Kidney capillary endothelial cell (primary cell): ENCODE measurements around the gene OSBP2.

Source experiments
- DNase-seq: peaks from one replicate; pipeline ENCODE4 v3.0.0-alpha.2; 2018; ENCODE audit warnings: low spot score

Gene OSBP2, protein sequence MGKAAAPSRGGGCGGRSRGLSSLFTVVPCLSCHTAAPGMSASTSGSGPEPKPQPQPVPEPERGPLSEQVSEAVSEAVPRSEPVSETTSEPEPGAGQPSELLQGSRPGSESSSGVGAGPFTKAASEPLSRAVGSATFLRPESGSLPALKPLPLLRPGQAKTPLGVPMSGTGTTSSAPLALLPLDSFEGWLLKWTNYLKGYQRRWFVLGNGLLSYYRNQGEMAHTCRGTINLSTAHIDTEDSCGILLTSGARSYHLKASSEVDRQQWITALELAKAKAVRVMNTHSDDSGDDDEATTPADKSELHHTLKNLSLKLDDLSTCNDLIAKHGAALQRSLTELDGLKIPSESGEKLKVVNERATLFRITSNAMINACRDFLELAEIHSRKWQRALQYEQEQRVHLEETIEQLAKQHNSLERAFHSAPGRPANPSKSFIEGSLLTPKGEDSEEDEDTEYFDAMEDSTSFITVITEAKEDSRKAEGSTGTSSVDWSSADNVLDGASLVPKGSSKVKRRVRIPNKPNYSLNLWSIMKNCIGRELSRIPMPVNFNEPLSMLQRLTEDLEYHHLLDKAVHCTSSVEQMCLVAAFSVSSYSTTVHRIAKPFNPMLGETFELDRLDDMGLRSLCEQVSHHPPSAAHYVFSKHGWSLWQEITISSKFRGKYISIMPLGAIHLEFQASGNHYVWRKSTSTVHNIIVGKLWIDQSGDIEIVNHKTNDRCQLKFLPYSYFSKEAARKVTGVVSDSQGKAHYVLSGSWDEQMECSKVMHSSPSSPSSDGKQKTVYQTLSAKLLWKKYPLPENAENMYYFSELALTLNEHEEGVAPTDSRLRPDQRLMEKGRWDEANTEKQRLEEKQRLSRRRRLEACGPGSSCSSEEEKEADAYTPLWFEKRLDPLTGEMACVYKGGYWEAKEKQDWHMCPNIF

DNA sequence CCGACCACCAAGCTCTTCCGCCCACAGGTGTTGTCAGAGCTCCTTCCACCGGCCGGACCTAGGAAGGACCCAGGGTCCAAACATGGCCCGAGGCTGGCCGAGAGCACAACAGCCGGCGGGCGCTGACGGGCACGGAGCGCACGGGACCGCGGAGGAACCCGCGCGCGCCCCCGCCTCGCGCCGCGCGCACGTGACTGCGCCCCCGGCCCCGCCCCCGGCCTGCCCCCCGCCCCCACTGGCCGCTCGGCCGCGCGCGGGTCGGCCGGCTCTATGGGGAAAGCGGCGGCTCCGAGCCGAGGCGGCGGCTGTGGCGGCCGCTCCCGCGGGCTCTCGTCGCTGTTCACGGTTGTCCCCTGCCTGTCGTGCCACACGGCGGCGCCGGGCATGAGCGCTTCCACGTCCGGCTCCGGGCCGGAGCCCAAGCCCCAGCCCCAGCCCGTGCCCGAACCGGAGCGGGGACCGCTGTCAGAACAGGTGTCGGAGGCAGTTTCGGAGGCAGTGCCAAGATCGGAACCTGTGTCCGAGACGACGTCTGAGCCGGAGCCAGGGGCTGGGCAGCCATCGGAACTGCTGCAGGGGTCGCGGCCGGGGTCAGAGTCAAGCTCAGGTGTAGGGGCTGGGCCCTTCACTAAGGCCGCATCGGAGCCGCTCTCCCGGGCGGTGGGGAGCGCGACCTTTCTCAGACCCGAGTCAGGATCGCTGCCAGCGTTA lies at the start of gene OSBP2:
Gene OSBP2 (plus strand): TSS at position 235 of the 711 bp plus-strand sequence. CDS start 36 bp downstream, at position 271.
- DNase-seq = no peak

DNA sequence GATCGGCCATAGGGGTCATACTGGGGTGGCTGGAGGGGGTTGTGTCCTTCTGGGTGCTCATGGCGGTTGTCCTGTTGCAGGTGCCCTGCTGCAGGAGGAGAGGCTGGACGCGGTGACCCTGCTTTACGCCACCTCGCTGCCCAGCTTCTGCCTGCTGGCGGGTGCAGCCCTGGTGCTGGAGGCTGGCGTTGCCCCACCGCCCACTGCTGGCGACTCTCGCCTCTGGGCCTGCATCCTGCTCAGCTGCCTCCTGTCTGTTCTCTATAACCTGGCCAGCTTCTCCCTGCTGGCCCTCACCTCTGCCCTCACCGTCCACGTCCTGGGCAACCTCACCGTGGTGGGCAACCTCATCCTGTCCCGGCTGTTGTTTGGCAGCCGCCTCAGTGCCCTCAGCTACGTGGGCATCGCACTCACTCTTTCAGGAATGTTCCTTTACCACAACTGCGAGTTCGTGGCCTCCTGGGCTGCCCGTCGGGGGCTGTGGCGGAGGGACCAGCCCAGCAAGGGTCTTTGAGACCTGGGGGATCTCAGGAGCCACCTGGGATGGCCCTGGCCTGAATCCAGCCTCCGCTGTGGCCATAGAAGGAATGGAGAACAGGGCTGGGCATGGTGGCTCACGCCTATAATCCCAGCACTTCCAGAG lies 48.0 kb upstream of the OSBP2 start:
- no peak for DNase-seq

DNA sequence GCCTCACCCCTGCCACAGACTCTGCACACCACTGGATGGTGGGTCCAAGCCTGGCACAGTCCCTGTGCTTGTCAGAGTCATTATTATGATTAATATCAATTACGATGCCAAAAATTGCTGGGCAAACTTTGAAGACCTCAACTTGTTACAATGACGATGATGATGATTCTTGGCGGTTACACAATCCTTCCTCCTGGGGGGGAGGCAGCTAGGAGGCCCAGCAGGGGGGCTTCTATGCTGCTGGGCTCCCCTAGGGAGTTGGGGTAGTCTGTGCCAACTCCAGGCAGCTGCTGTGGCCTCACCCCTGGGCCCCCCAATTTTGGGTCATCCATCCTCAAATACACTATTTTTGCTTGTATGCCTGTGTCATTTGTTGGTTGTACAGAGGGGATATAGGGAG lies 47.1 kb upstream of the OSBP2 start:
- no peak for DNase-seq

DNA sequence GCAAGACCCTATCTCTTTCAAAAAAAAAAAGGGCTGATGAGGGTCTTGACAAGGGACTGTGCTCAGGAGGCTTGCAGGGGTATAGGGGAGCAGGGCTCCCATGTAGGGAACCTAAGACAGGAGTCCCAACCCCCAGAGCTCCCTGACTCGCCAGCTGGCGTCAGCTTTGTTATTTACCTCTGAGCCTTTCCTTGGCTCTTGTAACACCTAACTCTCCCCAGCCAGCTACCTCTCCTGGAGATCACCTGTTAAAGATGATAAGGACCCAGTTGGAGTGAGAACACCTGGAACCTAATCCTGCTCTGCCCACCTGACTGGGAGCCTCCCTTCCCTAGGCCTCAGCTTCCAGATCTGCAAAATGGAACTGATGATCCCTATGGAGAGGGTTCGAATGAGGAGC lies 45.8 kb upstream of the OSBP2 start:
- no peak for DNase-seq

DNA sequence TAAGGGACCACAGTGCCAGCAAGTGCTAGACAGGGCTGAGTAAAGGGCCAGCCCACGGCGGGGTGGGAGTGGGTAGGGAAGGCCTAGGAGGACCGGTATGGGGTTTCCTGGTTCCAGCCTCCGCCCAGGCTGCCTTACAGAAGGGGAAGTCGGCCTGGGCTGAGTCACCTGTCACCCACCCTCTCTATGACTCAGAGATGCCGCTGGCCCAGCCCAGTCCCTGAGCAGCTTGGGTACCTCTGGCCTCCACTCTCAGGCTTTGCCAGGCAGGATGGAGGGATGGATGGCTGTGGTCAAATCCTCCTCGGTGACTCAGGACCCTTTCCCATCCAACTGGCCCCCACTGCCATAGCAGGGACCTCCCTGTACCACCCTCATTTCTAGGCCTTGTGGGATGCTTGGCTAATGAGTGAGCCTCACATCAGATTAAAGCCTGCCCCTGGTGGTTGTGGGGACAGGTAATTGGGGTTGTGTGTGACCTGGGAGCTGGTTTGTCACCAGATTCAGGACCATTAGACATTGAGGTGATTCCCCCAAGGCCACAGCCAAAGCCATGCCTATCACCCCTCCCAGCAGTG lies 45.2 kb upstream of the OSBP2 start:
- peak; percentile 89 for DNase-seq

DNA sequence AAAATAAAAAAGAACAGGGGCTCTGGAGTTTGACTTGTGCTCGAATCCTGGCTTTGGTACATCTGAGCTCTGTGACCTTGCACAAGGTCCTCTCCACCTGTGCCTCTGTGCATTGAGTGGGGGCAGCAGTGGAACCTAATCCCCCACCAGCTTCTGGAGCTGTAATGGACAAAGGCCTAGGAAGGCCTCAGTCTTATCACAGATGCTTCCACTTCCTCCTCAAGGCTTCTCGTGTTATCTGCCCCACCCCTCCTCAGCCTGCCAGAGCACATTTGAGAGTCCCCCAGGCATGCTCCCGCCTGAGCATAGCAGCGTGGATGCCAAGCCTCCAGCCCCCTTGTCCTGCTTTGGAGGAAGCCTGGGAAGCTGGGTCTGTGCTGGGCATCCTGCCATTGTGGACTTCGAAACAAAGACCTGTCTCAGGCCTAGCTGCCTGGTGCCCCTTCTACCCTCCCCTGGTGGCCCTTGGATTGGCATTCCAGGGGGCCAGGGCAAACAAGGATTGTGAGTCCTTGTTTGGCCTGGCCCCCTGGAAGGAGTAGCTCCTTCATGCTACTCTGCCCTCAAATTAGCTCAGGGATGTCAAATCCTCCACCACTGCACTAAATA lies 44.1 kb upstream of the OSBP2 start:
- DNase-seq = no peak

DNA sequence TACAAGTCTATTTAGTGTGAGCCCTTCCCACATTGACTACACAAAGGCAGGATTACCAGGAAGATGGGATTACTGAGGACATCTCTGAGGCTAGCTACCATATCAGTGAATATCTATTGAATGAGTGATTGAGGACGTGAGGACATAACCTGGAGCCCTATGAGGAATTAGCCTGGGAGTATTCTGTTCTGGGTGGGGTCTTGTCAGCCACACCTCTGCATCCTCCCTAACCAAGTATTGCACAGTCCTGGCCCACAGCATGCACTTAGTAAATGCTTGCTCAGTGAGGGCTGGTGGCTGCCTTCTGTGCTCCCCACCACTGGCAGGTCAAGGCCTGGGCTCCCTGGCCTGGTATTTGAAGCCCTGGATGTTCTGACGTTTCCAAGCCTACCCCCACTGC lies 41.8 kb upstream of the OSBP2 start:
- DNase-seq = no peak

DNA sequence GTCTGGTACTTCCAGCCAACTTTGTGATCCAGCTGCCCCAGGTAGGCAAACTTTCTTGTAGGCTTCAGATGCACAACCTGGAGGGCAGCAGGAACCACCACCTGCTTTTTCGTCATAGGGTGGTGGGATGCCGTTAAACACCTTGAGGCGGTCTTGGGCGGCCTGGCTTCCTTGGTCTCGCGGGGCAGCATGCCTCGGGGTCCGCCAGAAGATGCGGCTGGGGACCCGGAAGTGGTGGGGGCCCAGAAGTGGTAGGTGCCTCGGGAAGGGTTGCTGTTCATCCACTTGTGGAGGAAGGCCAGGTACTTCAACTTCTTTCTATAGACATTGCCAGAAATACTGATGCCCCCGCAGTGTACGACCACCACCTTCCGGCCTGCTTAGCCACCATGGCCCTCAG lies 40.3 kb upstream of the OSBP2 start:
- DNase-seq = no peak

DNA sequence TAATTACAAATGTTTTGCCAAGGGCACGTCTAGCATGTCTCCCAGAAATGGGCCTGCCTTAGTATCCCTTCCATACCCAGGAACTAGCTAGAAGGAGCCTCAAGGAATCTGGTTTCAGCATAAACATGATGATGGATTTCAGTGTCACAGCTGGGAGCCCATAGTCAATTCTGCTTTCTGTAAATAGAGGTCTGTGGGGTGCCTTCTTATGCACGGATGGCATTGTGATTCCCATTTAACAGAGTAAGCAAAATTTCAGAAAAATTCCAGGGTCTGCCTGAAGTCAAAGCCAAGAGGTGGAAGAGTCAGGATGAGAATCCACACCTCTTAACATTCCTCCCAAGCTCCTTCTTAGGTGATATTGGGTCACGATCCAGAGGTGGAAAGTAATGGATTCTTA lies 39.1 kb upstream of the OSBP2 start:
- DNase-seq = no peak

DNA sequence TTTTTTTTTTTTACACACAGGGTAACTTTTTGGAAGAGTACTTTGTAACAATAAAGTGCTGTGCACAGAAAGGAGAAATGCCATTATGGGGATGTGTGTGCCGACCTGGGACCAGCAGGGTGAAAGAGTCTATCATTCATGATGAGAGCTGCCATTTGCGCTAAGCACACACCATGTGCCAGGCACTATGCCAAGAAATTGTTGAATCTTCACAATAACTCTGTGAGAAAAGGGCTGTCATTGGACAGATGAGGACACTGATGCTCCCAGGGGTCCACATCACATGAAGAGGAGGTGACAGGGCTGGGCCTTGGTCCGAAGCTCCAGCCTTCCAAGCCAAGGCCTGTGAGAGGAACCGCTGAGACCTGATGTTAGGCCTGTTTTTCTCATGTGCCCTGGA lies 32.6 kb upstream of the OSBP2 start:
- DNase-seq = no peak

DNA sequence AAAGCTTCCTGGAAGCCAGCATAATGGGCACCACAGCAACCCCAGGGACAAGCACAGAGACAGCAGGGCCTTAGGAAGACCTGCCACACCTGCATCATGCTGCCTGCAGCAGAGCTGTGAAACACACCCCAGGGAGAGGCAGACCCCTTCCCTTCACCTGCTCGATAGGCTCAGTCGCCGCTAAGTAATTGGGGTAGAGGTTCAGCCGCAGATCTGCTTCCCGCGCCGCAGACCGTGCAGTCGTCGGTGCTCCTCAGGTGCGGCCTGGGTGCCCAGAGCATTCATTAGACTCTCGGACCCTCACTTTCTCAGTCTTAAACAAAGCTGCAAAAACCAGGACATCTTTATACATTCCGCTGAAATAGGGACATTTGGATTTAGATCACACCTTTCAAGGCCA lies 29.9 kb upstream of the OSBP2 start:
- no peak for DNase-seq

DNA sequence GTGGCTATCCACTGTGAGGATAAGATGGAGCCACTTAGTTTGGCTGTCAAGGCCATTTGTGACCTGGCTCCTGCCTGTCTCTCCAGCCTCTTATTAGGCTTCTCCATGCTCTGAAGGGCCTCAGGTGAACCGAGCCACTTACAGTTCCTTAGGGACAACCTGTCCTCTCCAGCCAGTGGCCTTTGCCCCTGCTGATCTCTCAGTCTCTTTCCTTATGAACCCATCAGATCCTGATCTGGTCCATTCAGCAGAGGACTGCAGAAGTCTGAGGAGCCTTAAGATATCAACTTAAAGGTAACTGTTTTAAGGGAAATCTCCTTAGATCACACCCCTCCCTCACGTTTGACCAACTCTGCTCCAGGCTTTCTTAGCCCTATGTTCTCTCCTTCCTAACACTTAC lies 29.4 kb upstream of the OSBP2 start:
- no peak for DNase-seq

DNA sequence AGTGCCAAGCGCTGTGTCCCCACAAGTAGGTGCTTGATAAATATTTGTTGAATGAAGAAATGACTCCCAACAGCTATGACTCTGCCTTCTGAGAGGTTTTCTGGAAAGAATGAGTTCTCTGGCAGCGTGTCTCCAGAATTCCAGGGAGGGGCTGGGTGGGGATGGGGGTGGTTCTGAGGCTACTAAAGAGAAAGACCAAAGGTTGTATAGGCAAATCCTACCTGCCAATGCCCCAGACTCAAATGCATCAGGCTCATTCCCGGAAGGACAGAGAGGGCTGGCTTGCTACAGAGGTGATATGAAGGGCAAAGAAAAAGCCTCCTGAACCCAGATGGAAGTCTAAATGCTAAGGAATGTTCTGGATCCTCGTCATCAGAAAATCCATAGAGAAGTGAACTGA lies 28.9 kb upstream of the OSBP2 start:
- no peak for DNase-seq

DNA sequence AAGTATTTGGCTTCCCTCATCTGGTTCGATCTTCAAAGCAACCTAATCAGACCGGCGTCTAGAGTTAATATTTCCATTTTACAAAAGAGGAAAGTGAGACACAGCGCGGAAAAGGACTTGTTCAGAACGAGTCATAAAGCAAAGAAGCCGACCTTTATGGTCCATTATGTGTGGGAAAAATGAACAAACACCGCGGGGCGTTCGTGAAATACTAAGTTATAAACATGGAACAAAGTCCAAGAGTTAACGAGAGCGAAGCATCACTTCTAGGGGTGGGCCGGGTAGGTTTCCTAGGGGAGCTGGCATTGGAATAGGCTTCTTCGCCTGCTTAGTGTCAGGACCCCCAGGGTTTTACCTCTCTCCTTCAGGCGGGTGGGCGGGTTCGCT lies 27.6 kb upstream of the OSBP2 start:
- no peak for DNase-seq

DNA sequence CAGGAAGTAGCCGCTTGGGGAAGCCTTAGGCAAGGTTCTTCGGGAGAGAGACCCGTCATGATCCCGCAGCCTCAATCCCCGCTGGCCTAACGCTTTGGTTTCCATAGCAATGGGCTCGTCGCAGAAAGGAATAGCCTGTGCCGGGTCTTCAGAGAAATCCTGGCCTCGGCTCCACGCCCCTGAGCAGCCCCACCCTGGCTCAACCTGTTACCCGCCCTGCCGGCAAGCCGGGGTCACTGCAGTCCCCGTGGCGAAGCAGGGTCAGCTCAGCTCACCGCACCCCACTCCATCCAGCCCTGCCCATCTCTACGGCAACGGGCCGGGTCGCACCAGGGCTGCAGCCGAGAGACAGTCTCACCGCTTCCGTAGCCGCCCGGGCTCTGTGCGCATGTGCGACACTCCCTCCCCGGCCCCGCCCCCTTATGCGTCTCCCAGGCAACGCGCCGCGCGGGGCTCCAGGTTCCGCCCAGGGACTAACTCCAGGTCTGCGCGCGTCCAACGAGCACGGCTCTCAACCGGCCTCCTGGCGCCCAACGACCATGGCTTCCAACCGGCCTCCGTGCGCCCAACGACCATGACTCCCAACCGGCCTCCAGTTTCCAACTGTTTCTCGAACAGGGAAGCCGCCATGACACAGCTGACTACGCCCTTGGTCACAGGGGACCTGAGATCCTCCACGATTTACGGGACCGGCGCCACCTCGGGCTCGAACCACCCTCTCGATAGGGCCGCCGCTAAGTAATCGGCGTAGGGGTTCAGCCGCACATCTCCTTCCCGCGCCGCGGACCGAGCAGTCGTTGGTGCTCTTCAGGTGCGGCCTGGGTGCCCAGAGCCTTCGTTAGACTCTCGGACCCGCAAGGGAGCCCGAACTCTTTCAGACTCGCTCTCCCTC lies 26.9 kb upstream of the OSBP2 start, which contains the start of gene DUSP18:
Gene DUSP18 (minus strand): TSS at position 382 of the 892 bp plus-strand sequence. CDS start 3,872 bp downstream, outside the sequence.
- DNase-seq = peak; percentile 84

DNA sequence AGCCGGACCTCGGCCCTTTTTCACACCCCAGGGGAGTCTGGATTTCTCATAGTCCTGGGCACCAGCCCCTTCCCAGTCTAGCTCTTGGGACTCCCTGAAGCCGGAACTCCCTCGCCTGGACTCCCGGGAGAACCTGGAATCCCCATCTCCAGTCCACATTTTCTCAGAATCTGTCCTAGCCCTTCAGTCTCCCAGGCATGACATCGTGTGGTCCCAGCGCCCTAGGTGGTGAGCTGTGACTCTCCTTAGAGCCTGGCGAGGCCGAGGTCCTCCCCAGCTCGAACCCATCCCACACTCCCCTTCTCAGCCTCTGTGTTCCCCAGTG lies 26.3 kb upstream of the OSBP2 start:
- DNase-seq = no peak

DNA sequence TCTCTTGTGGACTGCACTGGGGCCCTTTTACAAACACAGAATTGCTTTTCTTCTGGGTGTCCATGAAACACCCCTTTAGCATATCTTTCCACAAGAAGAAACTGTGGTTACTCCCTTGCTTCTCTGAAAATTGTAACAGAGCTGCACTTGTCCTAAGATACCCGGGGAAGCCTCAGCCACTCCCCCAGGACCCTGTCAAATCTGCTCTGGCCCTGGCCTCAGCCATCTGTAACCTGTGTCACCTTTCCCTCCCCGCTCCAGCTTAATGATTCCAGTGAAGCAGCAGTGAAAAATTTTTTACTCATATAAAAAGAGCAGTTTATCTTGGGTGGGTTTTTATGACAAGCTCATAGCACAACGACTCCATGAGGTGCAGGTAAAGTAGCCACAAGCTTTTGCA lies 23.6 kb upstream of the OSBP2 start:
- DNase-seq = no peak

DNA sequence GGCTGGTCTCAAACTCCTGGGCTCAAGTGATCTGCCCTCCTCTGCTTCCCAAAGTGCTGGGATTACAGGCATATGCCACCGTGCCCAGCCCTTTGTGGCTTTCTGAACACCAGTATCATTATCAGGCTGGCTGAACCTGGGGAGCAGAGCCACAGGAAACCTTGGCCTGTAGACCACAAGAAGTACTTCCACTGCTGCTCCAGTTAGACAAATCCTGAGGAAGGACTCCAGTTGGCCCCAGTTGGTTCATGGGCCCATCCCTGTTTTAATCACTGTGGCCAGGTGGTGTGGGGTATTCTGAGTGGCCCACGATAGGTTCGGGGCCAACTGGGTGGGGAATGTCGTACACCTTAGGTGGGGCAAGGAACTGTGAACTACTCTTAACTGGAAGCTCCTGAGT lies 21.5 kb upstream of the OSBP2 start:
- no peak for DNase-seq

DNA sequence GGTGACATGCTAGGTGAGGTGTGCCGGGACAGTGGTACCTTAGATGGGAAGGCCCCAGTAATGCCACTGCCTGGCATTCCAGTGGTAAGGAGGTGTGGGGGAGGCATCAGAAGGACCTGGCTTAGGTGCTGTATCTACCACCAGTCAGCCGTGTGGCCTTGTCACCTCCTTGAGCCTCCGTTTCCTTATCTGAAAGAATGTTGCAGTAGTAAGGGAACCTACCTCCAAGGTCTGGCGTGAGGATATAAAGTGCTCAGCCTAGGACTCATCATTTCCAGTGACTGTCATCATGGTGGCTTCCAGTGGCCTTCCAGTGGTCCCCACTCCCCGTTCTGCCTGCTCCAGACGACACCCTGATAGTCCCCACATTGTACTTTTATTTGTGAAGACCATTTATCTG lies 20.2 kb upstream of the OSBP2 start:
- no peak for DNase-seq

DNA sequence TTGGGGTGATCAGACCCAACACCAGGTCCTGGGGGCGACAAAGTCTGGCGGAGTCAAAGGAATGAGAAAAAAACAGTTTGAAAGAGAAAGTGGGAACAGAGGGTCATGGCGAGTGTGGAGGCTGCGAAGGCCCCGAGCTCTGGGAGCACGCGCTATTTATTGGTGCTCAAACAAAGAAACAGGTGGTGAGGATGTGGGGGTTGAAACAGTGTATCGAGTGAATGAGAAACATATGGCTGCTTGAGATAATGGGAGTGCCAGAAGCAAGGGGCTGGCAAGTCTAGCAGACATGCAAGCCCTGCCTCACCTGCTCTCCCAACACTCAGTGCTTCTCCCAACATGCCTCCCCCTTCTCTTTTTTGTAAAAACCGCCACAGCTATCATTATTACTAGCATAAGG lies 19.2 kb upstream of the OSBP2 start:
- DNase-seq = no peak
